ENCODE results near the gene IPMK. TPM values are rescaled to one million over a fixed set of nuclear protein-coding genes. Genes with fewer than 3 reads are reported as not detected.

The IPMK gene
- total and polyA plus RNA-seq, 2 experiments from 2014 or later = 5.5 to 17.8 TPM

DNA sequence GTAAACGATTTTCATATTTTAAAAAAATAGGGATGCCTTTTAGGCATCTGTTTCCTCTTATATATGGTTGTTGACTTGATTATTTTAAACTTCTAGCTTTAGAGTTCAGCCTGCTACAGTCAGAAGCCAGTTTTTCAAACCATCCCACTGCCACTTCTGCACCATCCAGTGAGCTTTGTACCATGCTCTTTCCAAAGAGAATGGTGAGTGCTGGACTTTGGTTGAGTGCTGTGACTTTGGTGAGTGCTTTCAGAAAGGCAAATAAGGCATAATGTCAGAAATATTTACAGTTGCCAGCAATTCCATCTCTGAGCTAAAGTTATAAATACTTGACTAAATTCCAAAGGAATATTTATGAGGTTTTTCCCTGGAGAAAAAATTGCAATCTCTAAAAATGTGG is 117.4 kb downstream of the IPMK start (continued):
- TF ChIP-seq NANOG (IDR thresholded peaks at IDR 0.05; ENCODE audit: borderline replicate concordance) (no peak), POLR2AphosphoS5 (IDR thresholded peaks at IDR 0.05; ENCODE audit: low read depth) (no peak), EZH2 (IDR thresholded peaks at IDR 0.05; ENCODE audit: low read depth, unreplicated experiment) (no peak), CREB1 (CRISPR knock-in tag; IDR thresholded peaks at IDR 0.05; ENCODE audit: low read depth) (no peak)

GRCh38 chr10:58143944-58144343 is 123.8 kb downstream of the IPMK start:
- H3K4me1 Mint-ChIP-seq = no peaks in the 10 kb centered on the region
- H3K27me3 Mint-ChIP-seq (ENCODE audit: insufficient read depth, low read depth, poor library complexity) = no peaks in the 10 kb centered on the region
- Histone ChIP-seq H3K27me3 (ENCODE audit: insufficient read depth) (no peaks in the 10 kb centered on the region), H3F3A (replicated peaks; ENCODE audit: low read depth) (no peaks in the 10 kb centered on the region), H3K79me2 (replicated peaks; ENCODE audit: insufficient read depth) (no peaks in the 10 kb centered on the region), H3K36me3 (ENCODE audit: insufficient read depth) (no peaks in the 10 kb centered on the region), H2AFZ (no peak overlapping the region), H4K20me1 (replicated peaks; ENCODE audit: insufficient read depth) (no peaks in the 10 kb centered on the region), H3K27ac (ENCODE audit: low read depth) (no peak overlapping the region), H3K4me2 (no peak overlapping the region), H3K9me2 (ENCODE audit: insufficient read depth) (peaks cover 8% of the 10 kb centered on the region; the same call in 1 of the 2 replicates), H3K4me3 (no peak overlapping the region), H3K4me1 (ENCODE audit: insufficient read depth) (no peaks in the 10 kb centered on the region)
- no peak for DNase-seq (ENCODE audit: low spot score)
- no peak for ATAC-seq
- H3K36me3 Mint-ChIP-seq (ENCODE audit: low read depth) = peaks cover 11% of the 10 kb centered on the region; the same call in 2 of the 3 replicates
- H3K27ac Mint-ChIP-seq = no peak overlapping the region
- peaks cover 19% of the 10 kb centered on the region for H3K9me3 Mint-ChIP-seq
- H3K4me3 Mint-ChIP-seq = no peak overlapping the region
- TF ChIP-seq REST (IDR thresholded peaks at IDR 0.05; ENCODE audit: unreplicated experiment) = no peak
- TF ChIP-seq, protein P1, sequence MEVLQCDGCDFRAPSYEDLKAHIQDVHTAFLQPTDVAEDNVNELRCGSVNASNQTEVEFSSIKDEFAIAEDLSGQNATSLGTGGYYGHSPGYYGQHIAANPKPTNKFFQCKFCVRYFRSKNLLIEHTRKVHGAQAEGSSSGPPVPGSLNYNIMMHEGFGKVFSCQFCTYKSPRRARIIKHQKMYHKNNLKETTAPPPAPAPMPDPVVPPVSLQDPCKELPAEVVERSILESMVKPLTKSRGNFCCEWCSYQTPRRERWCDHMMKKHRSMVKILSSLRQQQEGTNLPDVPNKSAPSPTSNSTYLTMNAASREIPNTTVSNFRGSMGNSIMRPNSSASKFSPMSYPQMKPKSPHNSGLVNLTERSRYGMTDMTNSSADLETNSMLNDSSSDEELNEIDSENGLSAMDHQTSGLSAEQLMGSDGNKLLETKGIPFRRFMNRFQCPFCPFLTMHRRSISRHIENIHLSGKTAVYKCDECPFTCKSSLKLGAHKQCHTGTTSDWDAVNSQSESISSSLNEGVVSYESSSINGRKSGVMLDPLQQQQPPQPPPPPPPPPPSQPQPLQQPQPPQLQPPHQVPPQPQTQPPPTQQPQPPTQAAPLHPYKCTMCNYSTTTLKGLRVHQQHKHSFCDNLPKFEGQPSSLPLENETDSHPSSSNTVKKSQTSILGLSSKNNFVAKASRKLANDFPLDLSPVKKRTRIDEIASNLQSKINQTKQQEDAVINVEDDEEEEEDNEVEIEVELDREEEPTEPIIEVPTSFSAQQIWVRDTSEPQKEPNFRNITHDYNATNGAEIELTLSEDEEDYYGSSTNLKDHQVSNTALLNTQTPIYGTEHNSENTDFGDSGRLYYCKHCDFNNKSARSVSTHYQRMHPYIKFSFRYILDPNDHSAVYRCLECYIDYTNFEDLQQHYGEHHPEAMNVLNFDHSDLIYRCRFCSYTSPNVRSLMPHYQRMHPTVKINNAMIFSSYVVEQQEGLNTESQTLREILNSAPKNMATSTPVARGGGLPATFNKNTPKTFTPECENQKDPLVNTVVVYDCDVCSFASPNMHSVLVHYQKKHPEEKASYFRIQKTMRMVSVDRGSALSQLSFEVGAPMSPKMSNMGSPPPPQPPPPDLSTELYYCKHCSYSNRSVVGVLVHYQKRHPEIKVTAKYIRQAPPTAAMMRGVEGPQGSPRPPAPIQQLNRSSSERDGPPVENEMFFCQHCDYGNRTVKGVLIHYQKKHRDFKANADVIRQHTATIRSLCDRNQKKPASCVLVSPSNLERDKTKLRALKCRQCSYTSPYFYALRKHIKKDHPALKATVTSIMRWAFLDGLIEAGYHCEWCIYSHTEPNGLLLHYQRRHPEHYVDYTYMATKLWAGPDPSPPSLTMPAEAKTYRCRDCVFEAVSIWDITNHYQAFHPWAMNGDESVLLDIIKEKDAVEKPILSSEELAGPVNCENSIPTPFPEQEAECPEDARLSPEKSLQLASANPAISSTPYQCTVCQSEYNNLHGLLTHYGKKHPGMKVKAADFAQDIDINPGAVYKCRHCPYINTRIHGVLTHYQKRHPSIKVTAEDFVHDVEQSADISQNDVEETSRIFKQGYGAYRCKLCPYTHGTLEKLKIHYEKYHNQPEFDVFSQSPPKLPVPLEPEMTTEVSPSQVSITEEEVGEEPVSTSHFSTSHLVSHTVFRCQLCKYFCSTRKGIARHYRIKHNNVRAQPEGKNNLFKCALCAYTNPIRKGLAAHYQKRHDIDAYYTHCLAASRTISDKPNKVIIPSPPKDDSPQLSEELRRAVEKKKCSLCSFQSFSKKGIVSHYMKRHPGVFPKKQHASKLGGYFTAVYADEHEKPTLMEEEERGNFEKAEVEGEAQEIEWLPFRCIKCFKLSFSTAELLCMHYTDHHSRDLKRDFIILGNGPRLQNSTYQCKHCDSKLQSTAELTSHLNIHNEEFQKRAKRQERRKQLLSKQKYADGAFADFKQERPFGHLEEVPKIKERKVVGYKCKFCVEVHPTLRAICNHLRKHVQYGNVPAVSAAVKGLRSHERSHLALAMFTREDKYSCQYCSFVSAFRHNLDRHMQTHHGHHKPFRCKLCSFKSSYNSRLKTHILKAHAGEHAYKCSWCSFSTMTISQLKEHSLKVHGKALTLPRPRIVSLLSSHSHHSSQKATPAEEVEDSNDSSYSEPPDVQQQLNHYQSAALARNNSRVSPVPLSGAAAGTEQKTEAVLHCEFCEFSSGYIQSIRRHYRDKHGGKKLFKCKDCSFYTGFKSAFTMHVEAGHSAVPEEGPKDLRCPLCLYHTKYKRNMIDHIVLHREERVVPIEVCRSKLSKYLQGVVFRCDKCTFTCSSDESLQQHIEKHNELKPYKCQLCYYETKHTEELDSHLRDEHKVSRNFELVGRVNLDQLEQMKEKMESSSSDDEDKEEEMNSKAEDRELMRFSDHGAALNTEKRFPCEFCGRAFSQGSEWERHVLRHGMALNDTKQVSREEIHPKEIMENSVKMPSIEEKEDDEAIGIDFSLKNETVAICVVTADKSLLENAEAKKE (CRISPR knock-in tag; IDR thresholded peaks at IDR 0.05) = no peak
- TF ChIP-seq ZNF331 (CRISPR knock-in tag; IDR thresholded peaks at IDR 0.05; ENCODE audit: low read depth) = no peak
- TF ChIP-seq CREB1 (CRISPR knock-in tag; IDR thresholded peaks at IDR 0.05; ENCODE audit: low read depth) = no peak
- no peak for TF ChIP-seq JUNB (IDR thresholded peaks at IDR 0.05; ENCODE audit: unreplicated experiment)
- TF ChIP-seq, protein P2, sequence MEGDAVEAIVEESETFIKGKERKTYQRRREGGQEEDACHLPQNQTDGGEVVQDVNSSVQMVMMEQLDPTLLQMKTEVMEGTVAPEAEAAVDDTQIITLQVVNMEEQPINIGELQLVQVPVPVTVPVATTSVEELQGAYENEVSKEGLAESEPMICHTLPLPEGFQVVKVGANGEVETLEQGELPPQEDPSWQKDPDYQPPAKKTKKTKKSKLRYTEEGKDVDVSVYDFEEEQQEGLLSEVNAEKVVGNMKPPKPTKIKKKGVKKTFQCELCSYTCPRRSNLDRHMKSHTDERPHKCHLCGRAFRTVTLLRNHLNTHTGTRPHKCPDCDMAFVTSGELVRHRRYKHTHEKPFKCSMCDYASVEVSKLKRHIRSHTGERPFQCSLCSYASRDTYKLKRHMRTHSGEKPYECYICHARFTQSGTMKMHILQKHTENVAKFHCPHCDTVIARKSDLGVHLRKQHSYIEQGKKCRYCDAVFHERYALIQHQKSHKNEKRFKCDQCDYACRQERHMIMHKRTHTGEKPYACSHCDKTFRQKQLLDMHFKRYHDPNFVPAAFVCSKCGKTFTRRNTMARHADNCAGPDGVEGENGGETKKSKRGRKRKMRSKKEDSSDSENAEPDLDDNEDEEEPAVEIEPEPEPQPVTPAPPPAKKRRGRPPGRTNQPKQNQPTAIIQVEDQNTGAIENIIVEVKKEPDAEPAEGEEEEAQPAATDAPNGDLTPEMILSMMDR (conservative IDR thresholded peaks at IDR 0.05; ENCODE audit: low read depth in 2 of 2) = no peak
- no peak for TF ChIP-seq NANOG (IDR thresholded peaks at IDR 0.05; ENCODE audit: borderline replicate concordance)
- TF ChIP-seq, protein P3, sequence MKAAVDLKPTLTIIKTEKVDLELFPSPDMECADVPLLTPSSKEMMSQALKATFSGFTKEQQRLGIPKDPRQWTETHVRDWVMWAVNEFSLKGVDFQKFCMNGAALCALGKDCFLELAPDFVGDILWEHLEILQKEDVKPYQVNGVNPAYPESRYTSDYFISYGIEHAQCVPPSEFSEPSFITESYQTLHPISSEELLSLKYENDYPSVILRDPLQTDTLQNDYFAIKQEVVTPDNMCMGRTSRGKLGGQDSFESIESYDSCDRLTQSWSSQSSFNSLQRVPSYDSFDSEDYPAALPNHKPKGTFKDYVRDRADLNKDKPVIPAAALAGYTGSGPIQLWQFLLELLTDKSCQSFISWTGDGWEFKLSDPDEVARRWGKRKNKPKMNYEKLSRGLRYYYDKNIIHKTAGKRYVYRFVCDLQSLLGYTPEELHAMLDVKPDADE (IDR thresholded peaks at IDR 0.05) = no peak
- no peak for TF ChIP-seq POLR2AphosphoS5 (IDR thresholded peaks at IDR 0.05; ENCODE audit: low read depth)

Measured in GM23338 (cell line).